ENCODE measurements around the gene VPS52.

VPS52 gene

DNA sequence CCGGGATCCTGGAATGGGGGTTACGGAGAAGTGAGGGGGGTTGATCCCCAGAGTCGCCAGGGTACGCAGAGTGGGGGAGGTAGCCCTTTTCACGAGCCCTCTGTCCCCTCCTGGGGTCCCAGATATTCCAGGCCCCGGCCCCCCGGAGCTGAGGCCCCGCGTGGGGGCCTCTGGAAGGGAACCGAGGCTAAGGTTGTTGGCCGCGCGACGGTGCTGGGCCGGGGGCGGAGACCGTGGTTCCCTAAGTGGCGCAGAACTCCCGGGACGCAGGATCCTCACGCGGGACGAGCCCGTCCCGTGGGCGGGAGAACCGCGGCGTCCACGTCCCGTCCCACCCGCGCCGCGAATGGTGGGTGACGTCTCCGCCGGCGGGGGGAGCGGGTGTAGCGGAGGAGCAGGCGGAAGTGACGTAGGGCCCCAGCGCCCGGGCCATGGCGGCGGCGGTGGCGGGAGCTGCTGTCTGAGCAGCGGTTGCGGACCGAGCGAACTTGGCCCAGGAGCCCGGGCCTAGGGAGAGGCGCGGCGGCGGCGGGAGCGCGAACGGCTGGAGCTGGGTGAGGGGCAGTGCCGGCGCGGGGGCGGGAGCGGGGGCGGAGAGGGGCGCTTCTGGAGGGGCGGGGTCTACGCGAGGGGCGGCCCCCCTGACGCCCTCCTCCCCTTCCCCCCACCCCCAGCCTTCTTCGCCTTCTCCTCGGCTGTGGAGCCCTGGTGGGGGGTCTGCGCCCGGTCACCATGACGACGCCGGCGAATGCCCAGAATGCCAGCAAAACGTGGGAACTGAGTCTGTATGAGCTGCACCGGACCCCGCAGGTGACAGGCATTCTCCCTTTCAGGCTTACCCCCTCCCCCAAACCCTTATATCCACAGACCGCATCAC, 63.3 kb downstream of the VPS52 start, which contains the start of gene RING1:
RING1 (plus strand) TSS at position 410 of the 877 bp plus-strand sequence; CDS start at position 733, 323 bp downstream.
- peak in 1 of 2 experiments; percentile 83 for DNase-seq

DNA sequence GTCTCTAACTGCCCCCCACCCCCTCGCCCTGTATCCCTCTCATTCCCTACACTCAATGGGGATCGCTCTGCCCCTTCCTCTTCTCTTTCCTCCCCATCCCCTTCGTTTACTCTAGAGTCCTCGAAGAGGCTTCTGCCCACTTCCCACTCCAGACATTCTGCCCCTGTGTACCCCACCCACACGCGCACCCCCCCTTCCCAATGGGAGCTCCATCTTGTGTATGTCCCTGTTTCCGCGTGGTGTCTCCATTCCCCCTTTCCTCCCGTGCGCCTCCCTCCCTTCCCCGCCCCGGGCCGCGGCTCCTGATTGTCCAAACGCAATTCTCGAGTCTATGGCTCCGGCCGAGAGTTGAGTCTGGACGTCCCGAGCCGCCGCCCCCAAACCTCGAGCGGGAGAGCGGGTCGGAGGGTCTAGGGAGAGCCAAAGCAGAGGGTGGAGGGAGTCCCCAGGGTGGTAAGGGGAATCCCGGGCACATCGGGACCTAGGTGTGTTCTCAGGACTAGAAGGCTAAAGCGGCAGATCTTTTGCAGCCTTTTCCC, 64.1 kb downstream of the VPS52 start:
- peak in 1 of 2 experiments; percentile 54 for DNase-seq

DNA sequence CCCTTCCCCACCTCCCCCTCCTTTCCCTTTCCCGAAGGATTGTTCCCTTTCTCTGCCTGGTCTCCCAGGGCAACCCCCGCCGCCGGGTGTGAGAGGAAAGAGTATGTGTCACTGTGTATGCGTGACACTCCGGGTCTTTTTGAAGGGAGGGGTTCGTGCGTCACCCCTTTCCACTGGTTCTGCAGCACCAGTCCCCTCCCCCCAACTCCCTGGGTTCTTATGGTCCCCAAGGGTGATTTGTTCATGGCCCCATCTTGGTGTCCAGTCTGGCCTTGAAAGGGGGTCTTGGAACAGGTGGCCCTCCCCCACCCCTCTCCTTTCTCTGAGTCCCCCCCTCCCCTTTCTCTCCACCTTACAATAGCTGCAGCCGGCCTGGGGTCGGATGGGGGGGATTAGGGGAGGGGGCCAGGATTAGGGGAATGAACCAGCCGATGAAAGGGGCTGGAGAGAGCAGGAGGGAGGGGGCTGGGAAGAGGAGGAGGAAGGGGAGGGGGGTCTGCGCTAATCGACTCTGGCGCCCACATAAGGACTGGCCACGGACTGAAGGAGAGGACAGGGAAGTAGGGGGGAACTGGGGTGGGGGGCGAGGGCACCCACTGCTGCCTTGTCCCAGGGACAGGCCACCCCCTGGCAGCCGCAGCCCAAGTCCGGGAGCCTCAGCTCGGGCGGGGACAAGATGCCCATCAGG, 64.7 kb downstream of the VPS52 start:
- peak in 1 of 2 experiments; percentile 26 for DNase-seq

DNA sequence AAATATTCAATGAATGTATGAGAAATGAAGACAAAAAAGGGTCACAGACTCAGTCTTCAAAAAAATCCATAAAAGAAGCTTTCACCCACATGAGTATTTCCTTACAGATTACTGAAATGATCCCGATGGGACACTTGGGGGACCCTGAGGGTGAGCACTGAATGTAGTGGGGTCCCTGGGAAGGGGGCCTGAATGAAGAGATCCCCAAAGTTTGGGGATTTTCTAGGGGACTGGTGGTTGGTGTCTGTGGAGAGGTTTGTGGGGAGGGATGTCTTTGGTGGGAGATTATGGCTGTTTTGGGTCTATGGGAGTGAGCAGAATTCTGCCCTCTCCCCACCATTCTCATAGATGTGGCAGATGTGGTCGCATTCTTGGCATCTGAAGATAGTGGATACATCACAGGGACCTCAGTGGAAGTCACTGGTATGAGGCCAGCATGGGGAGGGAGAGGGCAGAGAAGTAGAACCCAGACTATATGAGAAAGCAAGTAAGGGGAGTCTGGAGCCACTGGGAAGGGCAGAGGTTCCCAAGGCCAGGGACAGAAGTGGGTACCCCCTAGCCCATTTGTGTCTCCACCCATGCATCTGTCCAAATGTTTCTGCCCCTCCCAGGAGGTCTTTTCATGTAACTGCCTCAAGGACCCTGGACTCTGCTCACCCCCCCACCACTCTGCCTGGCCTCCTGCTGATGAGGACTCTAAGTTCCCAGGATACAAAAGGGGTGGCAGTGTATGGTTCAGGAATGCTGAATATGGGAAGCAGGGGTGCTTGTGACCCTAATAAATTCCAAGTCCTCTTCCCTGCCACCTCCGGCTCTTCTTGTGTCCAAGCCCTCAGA, 65.4 kb downstream of the VPS52 start:
- DNase-seq: no peak

DNA sequence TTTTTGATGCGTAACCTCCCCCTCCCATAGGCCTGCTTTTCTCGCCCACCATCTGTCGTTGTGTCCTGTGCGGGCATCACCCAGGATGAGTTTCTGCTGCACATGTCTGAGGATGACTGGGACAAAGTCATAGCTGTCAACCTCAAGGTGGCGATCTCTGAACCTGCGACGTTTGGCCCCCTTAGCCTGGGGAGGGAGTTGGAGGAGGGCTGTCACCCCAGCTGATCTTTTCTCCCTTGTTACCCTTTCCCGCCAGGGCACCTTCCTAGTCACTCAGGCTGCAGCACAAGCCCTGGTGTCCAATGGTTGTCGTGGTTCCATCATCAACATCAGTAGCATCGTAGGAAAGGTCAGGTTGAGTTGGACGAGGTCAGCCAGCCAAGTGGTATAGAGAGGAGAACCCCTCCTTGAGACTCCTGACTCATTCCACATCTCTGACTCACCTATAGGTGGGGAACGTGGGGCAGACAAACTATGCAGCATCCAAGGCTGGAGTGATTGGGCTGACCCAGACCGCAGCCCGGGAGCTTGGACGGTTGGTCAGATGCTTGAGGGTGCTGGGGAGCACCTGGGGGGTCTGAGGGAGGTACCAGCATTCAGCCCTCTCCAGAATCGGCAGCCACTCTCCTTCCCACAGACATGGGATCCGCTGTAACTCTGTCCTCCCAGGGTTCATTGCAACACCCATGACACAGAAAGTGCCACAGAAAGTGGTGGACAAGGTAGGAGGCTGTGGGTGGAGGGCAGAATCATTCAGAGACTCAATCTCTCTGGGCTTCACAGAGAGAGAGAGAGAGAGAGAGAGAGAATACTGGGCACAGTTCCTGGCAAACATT, 66.3 kb downstream of the VPS52 start:
- DNase-seq: no peak

DNA sequence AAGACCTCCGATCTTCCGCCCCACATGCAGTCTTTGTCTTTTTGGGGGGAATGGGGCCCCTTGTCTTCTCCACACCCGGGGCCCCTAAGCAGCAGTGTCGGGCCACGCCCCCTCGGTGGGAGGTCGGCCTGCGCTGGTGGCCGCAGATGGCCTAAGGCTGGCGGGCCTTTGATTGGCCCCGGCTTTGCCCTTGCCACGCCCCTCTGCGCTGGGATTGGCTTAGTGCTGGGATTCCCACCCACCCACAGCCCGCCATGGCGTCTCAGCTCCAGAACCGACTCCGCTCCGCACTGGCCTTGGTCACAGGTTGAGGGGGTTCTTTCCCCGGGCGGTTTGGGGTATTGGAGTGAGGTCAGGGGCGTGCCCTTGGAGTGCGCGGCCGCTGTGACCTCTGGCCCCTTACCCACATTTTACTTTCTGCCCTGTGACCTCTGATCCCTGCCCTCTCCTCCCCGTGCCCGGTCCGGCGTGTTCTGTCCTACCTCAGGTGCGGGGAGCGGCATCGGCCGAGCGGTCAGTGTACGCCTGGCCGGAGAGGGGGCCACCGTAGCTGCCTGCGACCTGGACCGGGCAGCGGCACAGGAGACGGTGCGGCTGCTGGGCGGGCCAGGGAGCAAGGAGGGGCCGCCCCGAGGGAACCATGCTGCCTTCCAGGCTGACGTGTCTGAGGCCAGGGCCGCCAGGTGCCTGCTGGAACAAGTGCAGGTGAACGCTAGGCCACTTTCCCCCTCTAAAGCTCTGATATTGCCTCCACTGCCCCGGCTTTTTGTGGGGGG, 67.1 kb downstream of the VPS52 start, which contains the start of gene HSD17B8:
HSD17B8 (plus strand) TSS at position 241 of the 776 bp plus-strand sequence; CDS start at position 255, 14 bp downstream.
- DNase-seq: peak; percentile 69 to 96

DNA sequence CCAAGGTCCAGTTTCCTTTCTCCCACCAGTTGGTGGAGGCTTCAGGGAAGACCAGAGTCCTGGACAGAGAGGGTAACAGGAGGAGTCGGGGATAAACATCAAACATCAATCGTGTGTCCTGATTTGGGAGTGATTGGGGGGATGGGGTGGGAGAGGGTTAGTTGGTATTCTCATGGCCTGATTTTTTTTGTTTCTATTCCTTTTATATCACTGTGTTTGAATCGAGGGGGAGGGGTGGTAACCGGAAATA, 67.6 kb downstream of the VPS52 start:
- DNase-seq: no peak

DNA sequence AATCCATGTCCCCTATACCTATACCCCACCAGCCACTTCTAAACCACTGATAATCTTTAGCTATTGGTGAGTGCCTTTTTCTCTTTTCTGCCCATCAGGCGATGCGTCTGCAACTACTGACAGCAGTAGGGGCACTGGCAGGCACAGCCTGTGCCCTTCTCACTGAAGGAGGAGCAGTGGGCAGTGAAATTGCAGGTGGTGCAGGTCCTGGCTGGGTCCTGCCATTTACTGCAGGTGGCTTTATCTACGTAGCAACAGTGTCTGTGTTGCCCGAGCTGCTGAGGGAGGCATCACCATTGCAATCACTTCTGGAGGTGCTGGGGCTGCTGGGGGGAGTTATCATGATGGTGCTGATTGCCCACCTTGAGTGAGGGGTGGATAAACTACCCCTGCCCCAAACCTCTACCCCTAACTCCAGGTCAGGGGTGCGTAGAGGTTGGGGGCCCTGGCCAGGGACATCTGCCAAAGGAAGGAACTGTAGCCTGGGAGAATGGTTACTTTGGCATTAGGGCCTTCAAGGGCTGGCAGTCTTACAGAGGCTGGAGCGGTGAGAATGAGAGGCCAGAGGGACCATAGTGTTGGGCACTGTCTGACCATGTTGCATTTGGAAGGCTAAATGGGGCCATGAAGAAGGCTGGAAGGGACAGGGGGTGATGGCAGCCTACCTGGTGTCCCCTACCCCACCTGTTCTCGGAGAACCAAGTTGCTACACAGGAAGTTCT, 68.1 kb downstream of the VPS52 start:
- no peak for DNase-seq

DNA sequence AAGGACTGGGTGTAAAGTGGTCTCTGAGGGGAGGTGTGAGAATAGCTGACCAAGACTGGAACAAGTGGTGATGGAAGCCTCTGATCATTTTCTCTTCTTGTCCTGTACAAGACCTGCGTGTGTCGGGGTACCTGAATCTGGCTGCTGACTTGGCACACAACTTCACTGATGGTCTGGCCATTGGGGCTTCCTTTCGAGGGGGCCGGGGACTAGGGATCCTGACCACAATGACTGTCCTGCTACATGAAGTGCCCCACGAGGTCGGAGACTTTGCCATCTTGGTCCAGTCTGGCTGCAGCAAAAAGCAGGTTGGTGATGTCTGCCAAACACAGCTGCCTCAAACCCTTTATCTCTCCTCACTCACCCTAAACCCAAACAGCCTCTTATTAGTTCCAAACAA, 68.9 kb downstream of the VPS52 start:
- DNase-seq: no peak

DNA sequence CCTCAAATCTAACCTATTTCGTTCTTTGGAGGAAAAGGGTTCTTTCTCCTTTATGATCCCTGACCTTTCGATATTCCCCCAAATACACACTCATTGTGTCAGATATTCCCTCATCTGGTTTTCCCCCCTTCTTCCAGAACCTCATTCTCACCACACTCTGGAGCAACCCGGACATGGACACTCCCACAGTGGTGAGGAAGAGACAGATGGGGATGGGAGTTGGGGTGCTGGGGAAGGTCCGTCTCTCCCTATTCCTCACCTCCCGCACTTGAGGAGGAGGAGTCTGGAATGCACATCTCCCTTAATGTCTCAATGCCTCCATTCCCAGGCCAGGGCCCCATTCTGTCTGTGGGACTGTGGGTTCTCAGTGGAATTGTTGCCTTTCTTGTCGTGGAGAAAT, 69.7 kb downstream of the VPS52 start:
- DNase-seq: no peak

DNA sequence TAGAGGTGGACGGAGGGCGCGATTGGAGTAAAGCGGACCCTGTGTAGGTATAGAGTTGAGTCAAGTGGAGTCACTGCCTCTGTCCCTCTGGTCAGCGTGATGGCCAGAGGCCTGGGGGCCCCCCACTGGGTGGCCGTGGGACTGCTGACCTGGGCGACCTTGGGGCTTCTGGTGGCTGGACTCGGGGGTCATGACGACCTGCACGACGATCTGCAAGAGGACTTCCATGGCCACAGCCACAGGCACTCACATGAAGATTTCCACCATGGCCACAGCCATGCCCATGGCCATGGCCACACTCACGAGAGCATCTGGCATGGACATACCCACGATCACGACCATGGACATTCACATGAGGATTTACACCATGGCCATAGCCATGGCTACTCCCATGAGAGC, 70.5 kb downstream of the VPS52 start:
- DNase-seq: no peak

Measured in NCI-H526 (cell line).